Measurements from ENCODE around the gene POMT1. TPM values are rescaled to one million over a fixed set of nuclear protein-coding genes. Genes with fewer than 3 reads are reported as not detected.
A peak's percentile ranks its signal among the peaks of the same experiment; 100 is the strongest.

The POMT1 gene
- total and polyA plus RNA-seq, 2 experiments from 2014 or later, result 35.3 to 44.8 TPM

GRCh38 chr9:131567910-131568309 is 65.2 kb downstream of the POMT1 start:
- H3K9me3 ChIP-seq (ENCODE audit: low read depth), result no peaks in the 10 kb centered on the region
- no peaks in the 10 kb centered on the region for H3K9me2 ChIP-seq (replicated peaks; ENCODE audit: insufficient read depth)
- H3K27ac ChIP-seq, result no peak overlapping the region
- no peaks in the 10 kb centered on the region for H3K36me3 ChIP-seq (replicated peaks; ENCODE audit: insufficient read depth, low read depth)
- DNase-seq (ENCODE audit: low spot score), result no peak
- no peaks in the 10 kb centered on the region for H3K4me1 ChIP-seq (ENCODE audit: insufficient read depth)
- H3K27me3 ChIP-seq, result no peaks in the 10 kb centered on the region
- H3K4me3 ChIP-seq, result no peak overlapping the region
- 96% methylated on average over 8 of the region's 8 CpGs for WGBS (ENCODE audit: low lambda C conversion rate, missing lambda C conversion rate)
- no peaks in the 10 kb centered on the region for H3K79me2 ChIP-seq
- H2AFZ ChIP-seq, result no peak overlapping the region
- H3K4me2 ChIP-seq, result no peak overlapping the region
- H4K20me1 ChIP-seq (ENCODE audit: insufficient read depth, poor library complexity, severe bottlenecking), result no peaks in the 10 kb centered on the region
- TF ChIP-seq EZH2phosphoT487 (IDR thresholded peaks at IDR 0.05; ENCODE audit: low read depth, severe bottlenecking, unreplicated experiment) (no peak), EZH2 (IDR thresholded peaks at IDR 0.05; ENCODE audit: borderline replicate concordance) (no peak), CTCF (IDR thresholded peaks at IDR 0.05; ENCODE audit: poor library complexity) (no peak)

Small RNA genes within 50 kb of the gene (small RNA-seq; reads per million reads assigned to genes)
- gene SNORD62A, result 1.8 reads per million, percentile 85 among the genes with 10 or more reads in this experiment
- gene SNORD62B, result 0.22 reads per million

Other genes with a start within 250 kb of the POMT1 start
- gene FAM78A, start 226.4 kb upstream of the POMT1 start, total RNA-seq, result 0.27 and 0.52 TPM in 2 replicates
- 0.61 TPM in 1 of 2 replicates, not detected in the other for gene FAM78A, start 226.4 kb upstream of the POMT1 start, polyA plus RNA-seq
- gene PLPP7, start 213.2 kb upstream of the POMT1 start, total RNA-seq, result 0.20 TPM in 1 of 2 replicates, not detected in the other
- gene PLPP7, start 213.2 kb upstream of the POMT1 start, polyA plus RNA-seq, result 0.46 and 0.92 TPM in 2 replicates
- gene PRRC2B, start 108.8 kb upstream of the POMT1 start, total RNA-seq, result 76.8 and 118 TPM in 2 replicates
- gene PRRC2B, start 108.8 kb upstream of the POMT1 start, polyA plus RNA-seq, result 44.6 and 48.2 TPM in 2 replicates
- 22.2 and 28.0 TPM in 2 replicates for gene UCK1, start 28.3 kb downstream of the POMT1 start, total RNA-seq
- gene UCK1, start 28.3 kb downstream of the POMT1 start, polyA plus RNA-seq, result 32.7 and 36.8 TPM in 2 replicates
- gene PRRT1B, start 42.6 kb downstream of the POMT1 start, total RNA-seq, result 0.17 TPM in 1 of 2 replicates, not detected in the other
- 1.0 and 1.4 TPM in 2 replicates for gene PRRT1B, start 42.6 kb downstream of the POMT1 start, polyA plus RNA-seq
- gene RAPGEF1, start 237.2 kb downstream of the POMT1 start, total RNA-seq, result 26.2 and 27.5 TPM in 2 replicates
- gene RAPGEF1, start 237.2 kb downstream of the POMT1 start, polyA plus RNA-seq, result 24.8 and 29.7 TPM in 2 replicates